K562 (cell line): Measurements from ENCODE around the gene LRGUK. TPM values are rescaled to one million over a fixed set of nuclear protein-coding genes. Genes with fewer than 3 reads are reported as not detected.

Experiments used
- ARID2 ChIP-seq: fragments of 450-650 bp; IDR thresholded peaks from 2 replicates; pipeline ENCODE4 v1.6.1; 2017; ENCODE audit warnings: antibody characterized with exemption, mild to moderate bottlenecking
- CBFA2T3 ChIP-seq: fragments of 450-650 bp; IDR thresholded peaks from 2 replicates; pipeline ENCODE4 v1.6.1; 2017
- CBFB ChIP-seq: sonication (generic); formaldehyde crosslinking; IDR thresholded peaks from 2 replicates; pipeline ENCODE4 v1.4.0; 2020; ENCODE audit warnings: mild to moderate bottlenecking, missing genetic modification reagents
- CHD2 ChIP-seq: IDR thresholded peaks from 2 replicates; pipeline ENCODE4 v1.6.1; 2011; ENCODE audit warnings: low read depth, low read length
- EGR1 ChIP-seq: fragments of 450-650 bp; conservative IDR thresholded peaks from 2 replicates; pipeline ENCODE4 v1.6.1; 2017; ENCODE audit warnings: mild to moderate bottlenecking
- ELF2 ChIP-seq: fragments of 250-450 bp; sonication (Bioruptor Pico); IDR thresholded peaks from 2 replicates; pipeline ENCODE4 v1.5.0; 2021; ENCODE audit warnings: mild to moderate bottlenecking
- ETV1 ChIP-seq: fragments of 450-650 bp; conservative IDR thresholded peaks from 2 replicates; pipeline ENCODE4 v1.6.1; 2016; ENCODE audit warnings: missing genetic modification characterization, control low read depth, low read depth, missing compliant biosample characterization
- FOXO4 ChIP-seq: fragments of 450-650 bp; formaldehyde crosslinking; IDR thresholded peaks from 2 replicates; pipeline ENCODE4 v1.4.0; 2020; ENCODE audit warnings: mild to moderate bottlenecking, moderate library complexity
- JUN ChIP-seq, 2 experiments: sonication (generic) in 1 of 2; formaldehyde crosslinking in 1 of 2; IDR thresholded peaks; 2 replicates each; pipeline versions ENCODE4 v1.6.1 to v1.8.0; 2012 to 2022; ENCODE audit warnings: borderline replicate concordance in 2 of 2, mild to moderate bottlenecking in 2 of 2, improper control_type of control experiment in 1 of 2, low read depth in 1 of 2, low read length in 1 of 2, missing genetic modification reagents in 1 of 2
- MEIS2 ChIP-seq: fragments of 450-650 bp; IDR thresholded peaks from 2 replicates; pipeline ENCODE4 v1.6.1; 2014; ENCODE audit warnings: mild to moderate bottlenecking; ENCODE audit not compliant: partially characterized antibody
- NCOA6 ChIP-seq: fragments of 450-650 bp; IDR thresholded peaks from 2 replicates; pipeline ENCODE4 v1.6.1; 2017; ENCODE audit warnings: mild to moderate bottlenecking
- RBM25 ChIP-seq: fragments of 200-400 bp; formaldehyde crosslinking; IDR thresholded peaks from 2 replicates; pipeline ENCODE4 v1.6.1; 2018; ENCODE audit warnings: low read length, low read depth, moderate library complexity; ENCODE audit not compliant: severe bottlenecking
- TAL1 ChIP-seq: fragments of 450-650 bp; IDR thresholded peaks from 2 replicates; pipeline ENCODE4 v1.6.1; 2016; ENCODE audit warnings: mild to moderate bottlenecking
- U2AF1 ChIP-seq: fragments of 200-400 bp; formaldehyde crosslinking; optimal IDR thresholded peaks from 2 replicates; pipeline ENCODE3; 2017; ENCODE audit warnings: mild to moderate bottlenecking, low read depth, low read length, moderate library complexity
- U2AF2 ChIP-seq: fragments of 200-400 bp; formaldehyde crosslinking; optimal IDR thresholded peaks from 2 replicates; pipeline ENCODE3; 2017; ENCODE audit warnings: low read depth, mild to moderate bottlenecking, low read length
- ZBTB8A ChIP-seq: fragments of 450-650 bp; IDR thresholded peaks from 2 replicates; pipeline ENCODE4 v1.6.1; 2018; ENCODE audit warnings: mild to moderate bottlenecking, moderate library complexity; ENCODE audit not compliant: partially characterized antibody
- ZKSCAN8 ChIP-seq: fragments of 200-800 bp; sonication (Bioruptor generic); IDR thresholded peaks from 2 replicates; pipeline ENCODE4 v1.6.1; 2016; ENCODE audit warnings: missing genetic modification characterization, missing compliant biosample characterization
- ZNF354B ChIP-seq: fragments of 250-450 bp; sonication (Bioruptor Pico); IDR thresholded peaks from 2 replicates; pipeline ENCODE4 v1.4.0; 2020
- polyA plus RNA-seq, 8 experiments: library from polyadenylated mRNA; depleted of rRNA in 4 of 8; stranded (reverse) in 5 of 8; unstranded in 3 of 8; fragments of >200 nt; fragmentation: Nextera tagmentation in 2 of 8; fragmentation: Illumina TruSeq in 1 of 8; extraction: Ambion mirVana in 2 of 8; extraction: Trizol in 1 of 8; gene quantifications; 2 replicates each; pipeline versions ENCODE4 v1.2.1 to v1.2.3, GENCODE V29; 2011 to 2014; ENCODE audit warnings: inconsistent platforms in 1 of 8, missing spikeins in 1 of 8
- total RNA-seq, 7 experiments: library from RNA; depleted of rRNA in 6 of 7; stranded (reverse); fragments of >200 nt in 6 of 7; fragmentation: Illumina TruSeq in 2 of 7; extraction: Trizol in 2 of 7; gene quantifications; 2 replicates each; pipeline versions ENCODE4 v1.2.1 to v1.2.3, GENCODE V29; 2011 to 2021; ENCODE audit warnings: low replicate concordance in 1 of 7
- TF ChIP-seq, protein P1 (sequence below): sonication (generic); formaldehyde crosslinking; IDR thresholded peaks from 2 replicates; pipeline ENCODE4 v1.8.0; 2022; ENCODE audit warnings: missing genetic modification reagents, mild to moderate bottlenecking, borderline replicate concordance
- TF ChIP-seq, protein P2 (sequence below): fragments of 200-400 bp; formaldehyde crosslinking; IDR thresholded peaks from 2 replicates; pipeline ENCODE4 v1.6.1; 2017; ENCODE audit warnings: mild to moderate bottlenecking, low read depth, low read length, moderate library complexity
- TF ChIP-seq, protein P3 (sequence below): fragments of 250-450 bp; sonication (Bioruptor Pico); IDR thresholded peaks from 2 replicates; pipeline ENCODE4 v1.6.1; 2021; ENCODE audit warnings: mild to moderate bottlenecking
- TF ChIP-seq, protein P4 (sequence below), 2 experiments: IDR thresholded peaks in 1 of 2; conservative IDR thresholded peaks in 1 of 2; 2 replicates each; pipeline ENCODE4 v1.6.1; 2016; ENCODE audit warnings: low read depth in 2 of 2, mild to moderate bottlenecking in 1 of 2, missing compliant biosample characterization in 1 of 2, missing genetic modification characterization in 1 of 2, moderate library complexity in 1 of 2

The LRGUK gene
- total and polyA plus RNA-seq, 9 of the 15 experiments (the other 6 are each of a cell fraction or from before 2014, with no cell fraction given): 0.04 to 0.33 (median 0.18) TPM

DNA sequence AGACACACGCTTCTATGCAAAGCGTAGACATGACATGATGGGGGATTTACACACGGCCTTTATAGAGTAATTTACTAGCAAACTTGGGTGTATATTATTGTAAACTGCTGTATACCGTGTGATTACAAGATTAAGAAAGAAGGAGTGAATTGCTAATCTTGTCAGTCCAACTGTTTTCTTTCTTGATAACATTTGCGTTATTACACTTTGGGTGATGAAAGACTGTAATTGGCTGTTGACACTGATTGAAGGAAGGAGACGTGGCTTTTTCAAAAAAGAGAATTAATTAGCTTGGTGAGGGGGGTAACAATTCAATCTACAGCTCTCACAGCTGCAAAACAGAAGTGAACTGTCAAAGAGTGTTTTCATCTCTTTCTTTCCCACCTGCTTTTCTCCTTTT is 156.9 kb downstream of the LRGUK start (continued):
- TF ChIP-seq, protein P1, sequence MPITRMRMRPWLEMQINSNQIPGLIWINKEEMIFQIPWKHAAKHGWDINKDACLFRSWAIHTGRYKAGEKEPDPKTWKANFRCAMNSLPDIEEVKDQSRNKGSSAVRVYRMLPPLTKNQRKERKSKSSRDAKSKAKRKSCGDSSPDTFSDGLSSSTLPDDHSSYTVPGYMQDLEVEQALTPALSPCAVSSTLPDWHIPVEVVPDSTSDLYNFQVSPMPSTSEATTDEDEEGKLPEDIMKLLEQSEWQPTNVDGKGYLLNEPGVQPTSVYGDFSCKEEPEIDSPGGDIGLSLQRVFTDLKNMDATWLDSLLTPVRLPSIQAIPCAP (CRISPR knock-in tag): no peak
- no peak for TF ChIP-seq EGR1
- TF ChIP-seq MEIS2: peak; percentile 55
- no peak for TF ChIP-seq CBFB (CRISPR knock-in tag)
- TF ChIP-seq, protein P2, sequence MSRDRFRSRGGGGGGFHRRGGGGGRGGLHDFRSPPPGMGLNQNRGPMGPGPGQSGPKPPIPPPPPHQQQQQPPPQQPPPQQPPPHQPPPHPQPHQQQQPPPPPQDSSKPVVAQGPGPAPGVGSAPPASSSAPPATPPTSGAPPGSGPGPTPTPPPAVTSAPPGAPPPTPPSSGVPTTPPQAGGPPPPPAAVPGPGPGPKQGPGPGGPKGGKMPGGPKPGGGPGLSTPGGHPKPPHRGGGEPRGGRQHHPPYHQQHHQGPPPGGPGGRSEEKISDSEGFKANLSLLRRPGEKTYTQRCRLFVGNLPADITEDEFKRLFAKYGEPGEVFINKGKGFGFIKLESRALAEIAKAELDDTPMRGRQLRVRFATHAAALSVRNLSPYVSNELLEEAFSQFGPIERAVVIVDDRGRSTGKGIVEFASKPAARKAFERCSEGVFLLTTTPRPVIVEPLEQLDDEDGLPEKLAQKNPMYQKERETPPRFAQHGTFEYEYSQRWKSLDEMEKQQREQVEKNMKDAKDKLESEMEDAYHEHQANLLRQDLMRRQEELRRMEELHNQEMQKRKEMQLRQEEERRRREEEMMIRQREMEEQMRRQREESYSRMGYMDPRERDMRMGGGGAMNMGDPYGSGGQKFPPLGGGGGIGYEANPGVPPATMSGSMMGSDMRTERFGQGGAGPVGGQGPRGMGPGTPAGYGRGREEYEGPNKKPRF: no peak
- no peak for TF ChIP-seq ELF2 (CRISPR knock-in tag)
- peak; percentile 37; the same call in 1 of the 2 replicates for TF ChIP-seq CBFA2T3
- 0 out of 2 replicates have a peak, but pooled peaks have one; percentile 27 for TF ChIP-seq ZKSCAN8
- TF ChIP-seq FOXO4 (CRISPR knock-in tag): no peak
- TF ChIP-seq ZNF354B: no peak
- TF ChIP-seq U2AF1: no peak
- no peak for TF ChIP-seq ZBTB8A
- no peak for TF ChIP-seq NCOA6
- TF ChIP-seq CHD2: no peak
- TF ChIP-seq TAL1: peak; percentile 33; the same call in 1 of the 2 replicates
- no peak for TF ChIP-seq ARID2
- TF ChIP-seq, protein P3, sequence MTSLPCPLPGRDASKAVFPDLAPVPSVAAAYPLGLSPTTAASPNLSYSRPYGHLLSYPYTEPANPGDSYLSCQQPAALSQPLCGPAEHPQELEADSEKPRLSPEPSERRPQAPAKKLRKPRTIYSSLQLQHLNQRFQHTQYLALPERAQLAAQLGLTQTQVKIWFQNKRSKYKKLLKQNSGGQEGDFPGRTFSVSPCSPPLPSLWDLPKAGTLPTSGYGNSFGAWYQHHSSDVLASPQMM (CRISPR knock-in tag): no peak
- TF ChIP-seq, protein P4, sequence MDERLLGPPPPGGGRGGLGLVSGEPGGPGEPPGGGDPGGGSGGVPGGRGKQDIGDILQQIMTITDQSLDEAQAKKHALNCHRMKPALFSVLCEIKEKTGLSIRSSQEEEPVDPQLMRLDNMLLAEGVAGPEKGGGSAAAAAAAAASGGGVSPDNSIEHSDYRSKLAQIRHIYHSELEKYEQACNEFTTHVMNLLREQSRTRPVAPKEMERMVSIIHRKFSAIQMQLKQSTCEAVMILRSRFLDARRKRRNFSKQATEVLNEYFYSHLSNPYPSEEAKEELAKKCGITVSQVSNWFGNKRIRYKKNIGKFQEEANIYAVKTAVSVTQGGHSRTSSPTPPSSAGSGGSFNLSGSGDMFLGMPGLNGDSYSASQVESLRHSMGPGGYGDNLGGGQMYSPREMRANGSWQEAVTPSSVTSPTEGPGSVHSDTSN (CRISPR knock-in tag; IDR thresholded peaks at IDR 0.05; ENCODE audit: low read depth): no peak
- TF ChIP-seq, protein P4 (tag; conservative IDR thresholded peaks at IDR 0.05; ENCODE audit: low read depth): 0 out of 2 replicates have a peak, but pooled peaks have one; percentile 6
- no peak for TF ChIP-seq U2AF2
- no peak for TF ChIP-seq ETV1 (tag)
- TF ChIP-seq RBM25: no peak
- no peak for TF ChIP-seq JUN (IDR thresholded peaks at IDR 0.05; ENCODE audit: borderline replicate concordance, low read depth, low read length)
- no peak for TF ChIP-seq JUN (CRISPR knock-in tag; IDR thresholded peaks at IDR 0.05; ENCODE audit: borderline replicate concordance)
